HG03558 (cell line): ENCODE results near the gene FLT3.
"Not testable (repeated sequence)": the region's sequence is repeated elsewhere in the genome, so short reads cannot be mapped to it uniquely, and the experiment has no call there.

ENCODE experiments used
- ATAC-seq: cut with Tn5 transposase; IDR thresholded peaks from one replicate; pipeline ENCODE4 v1.9.1; 2021; ENCODE audit warnings: moderate number of reproducible peaks; ENCODE audit not compliant: unreplicated experiment; ENCODE audit errors: extremely low read depth

FLT3 gene

DNA sequence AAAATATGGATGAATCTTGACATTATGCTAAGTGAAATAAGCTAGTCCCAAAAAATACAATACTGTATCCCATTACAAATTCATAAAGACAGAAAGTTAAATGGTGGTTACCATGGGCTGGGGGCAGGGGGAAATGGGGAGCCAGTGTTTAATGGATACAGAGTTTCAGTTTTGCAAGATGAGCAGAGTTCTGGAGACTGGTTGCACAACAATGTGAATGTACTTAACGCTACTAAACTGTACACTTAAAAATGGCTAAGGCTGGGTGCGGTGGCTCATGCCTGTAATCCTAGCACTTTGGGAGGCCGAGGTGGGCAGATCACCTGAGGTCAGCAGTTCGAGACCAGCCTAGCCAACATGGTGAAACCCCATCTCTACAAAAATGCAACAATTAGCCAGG lies 1.5 kb upstream of the FLT3 start:
- not testable (repeated sequence) for ATAC-seq

- no peak for ATAC-seq
These were observed 803 bp downstream of the FLT3 start for GRCh38 chr13:28099396-28100149.

GRCh38 chr13:28097503-28097902 lies 2.9 kb downstream of the FLT3 start:
- no peak for ATAC-seq

GRCh38 chr13:28094306-28094705 lies 6.1 kb downstream of the FLT3 start:
- ATAC-seq: no peak

DNA sequence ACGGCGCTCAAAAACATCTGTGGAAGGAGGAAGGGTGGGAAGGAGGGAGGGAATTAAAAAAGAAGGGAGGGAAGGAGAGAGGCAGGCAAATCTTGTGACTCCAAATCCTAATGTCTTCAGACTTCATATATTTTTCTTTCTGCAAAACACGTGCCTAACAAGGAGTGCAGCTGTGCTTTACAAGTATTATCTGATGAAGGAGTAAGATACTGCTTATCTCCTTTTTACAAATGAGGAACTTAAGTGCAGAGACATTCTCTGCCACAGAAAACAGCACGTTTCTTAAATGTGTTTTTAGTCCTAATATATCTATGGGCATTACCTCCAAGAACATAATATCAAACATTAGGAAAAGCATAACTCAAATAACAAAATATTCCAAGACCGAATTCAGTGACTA lies 6.5 kb downstream of the FLT3 start:
- ATAC-seq: no peak

DNA sequence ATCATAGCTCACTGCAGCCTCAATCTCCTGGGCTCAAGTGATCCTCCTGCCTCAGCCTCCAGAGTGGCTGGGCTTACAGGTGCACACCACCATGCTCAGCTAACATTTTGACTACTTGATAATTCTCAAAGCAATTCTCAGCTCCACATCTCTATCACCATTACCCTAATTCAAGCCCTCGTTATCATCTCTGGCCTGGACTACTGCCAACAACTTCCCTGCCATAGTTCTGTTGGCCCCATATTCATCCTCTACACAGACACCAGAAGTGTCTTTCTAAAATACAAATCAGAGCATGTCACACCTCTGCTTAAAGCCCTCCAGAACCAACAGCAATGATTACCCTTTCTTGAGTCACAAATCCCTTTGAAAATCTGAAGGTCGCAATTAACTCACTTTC lies 7.9 kb downstream of the FLT3 start:
- no peak for ATAC-seq

DNA sequence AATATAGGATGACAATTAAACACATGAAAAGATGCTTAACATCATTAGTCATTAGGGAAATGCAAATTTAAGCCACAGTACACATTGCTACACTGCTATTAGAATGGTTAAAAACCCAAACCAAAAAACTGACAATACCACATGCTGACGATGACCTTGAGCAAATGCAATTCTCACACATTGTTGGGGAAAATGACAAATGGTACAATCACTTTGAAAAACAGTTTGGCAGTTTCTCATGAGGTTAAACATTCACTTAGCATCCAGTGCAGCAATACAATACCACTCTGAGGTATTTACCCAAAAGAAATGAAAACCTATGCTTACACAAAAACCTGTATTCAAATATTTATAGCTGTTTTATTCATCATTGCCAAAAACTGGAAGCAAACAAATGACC lies 11.3 kb downstream of the FLT3 start:
- ATAC-seq: no peak

DNA sequence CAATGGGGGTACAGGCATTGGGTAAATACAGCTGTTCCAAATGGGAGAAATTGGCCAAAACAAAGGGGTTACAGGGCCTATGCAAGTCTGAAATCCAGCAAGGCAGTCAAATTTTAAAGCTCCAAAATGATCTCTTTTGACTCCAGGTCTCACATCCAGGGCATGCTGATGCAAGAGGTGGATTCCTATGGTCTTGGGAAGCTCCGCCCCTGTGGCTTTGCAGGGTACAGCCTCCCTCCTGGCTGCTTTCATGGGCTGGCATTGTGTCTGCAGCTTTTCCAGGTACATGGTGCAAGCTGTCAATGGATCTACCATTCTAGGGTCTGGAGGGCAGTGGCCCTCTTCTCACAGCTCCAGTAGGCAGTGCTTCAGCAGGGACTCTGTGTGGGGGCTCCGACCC lies 22.6 kb downstream of the FLT3 start:
- ATAC-seq: not testable (repeated sequence)

- ATAC-seq: no peak
These were observed 23.1 kb downstream of the FLT3 start for GRCh38 chr13:28077231-28077630.

- ATAC-seq: no peak
These were observed 29.0 kb downstream of the FLT3 start for GRCh38 chr13:28071424-28071823.

- ATAC-seq: no peak
These were observed 32.9 kb downstream of the FLT3 start for GRCh38 chr13:28067491-28067890.

- no peak for ATAC-seq
These were observed 41.3 kb downstream of the FLT3 start for GRCh38 chr13:28058866-28059613.

DNA sequence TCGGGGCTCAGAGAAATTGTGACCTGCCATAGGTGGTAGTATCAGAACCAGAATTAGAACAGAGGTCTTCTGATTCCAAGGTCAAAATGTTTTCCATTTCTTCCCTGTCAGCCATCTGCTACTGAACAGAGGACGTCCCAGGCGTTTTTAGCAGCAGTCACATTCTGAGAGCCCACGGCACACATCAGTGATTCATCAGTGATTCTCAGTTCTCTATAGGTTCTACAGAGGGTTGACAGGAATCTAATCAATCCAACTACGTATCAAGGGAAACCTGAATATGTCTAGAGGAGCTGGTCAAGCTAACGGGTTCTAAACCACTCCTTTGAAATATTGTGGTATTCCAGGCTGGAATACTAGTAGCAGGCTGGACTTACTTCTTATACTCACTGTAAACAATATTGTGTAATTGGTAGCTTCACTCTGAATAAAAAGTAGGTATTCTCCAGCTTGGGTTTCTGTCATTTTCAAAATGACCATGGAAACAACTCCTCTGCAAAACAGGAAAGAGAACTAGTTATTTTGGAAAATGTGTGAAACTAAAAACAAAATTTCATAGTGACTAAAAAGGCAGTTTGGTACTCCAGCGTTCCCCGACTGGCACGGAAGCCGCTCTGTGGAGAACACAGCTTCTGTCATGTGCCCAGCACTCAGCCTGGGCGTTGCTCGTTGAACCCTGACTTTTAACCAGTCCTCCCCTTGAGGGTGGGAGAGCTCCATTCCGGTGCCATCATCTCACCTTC lies 43.2 kb downstream of the FLT3 start:
- ATAC-seq: no peak

DNA sequence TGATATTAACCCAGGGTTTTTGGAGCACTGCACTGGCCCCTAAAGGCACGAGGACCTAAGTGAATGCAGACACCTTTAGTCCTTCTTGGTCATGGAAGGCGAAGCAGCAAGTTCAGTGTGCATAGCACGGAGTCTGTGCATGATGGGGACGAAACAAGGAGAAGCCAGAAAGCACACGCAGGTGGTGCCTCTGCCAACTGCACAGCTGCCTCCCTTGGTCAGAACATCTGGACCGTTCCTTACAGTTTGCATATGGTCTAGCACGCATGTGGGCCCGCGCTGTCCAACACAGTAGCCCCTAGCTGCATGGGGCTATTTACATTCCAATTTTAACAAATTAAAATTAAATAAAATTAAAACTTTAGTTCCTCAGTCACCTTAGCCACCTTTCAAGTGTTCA lies 44.0 kb downstream of the FLT3 start:
- no peak for ATAC-seq

DNA sequence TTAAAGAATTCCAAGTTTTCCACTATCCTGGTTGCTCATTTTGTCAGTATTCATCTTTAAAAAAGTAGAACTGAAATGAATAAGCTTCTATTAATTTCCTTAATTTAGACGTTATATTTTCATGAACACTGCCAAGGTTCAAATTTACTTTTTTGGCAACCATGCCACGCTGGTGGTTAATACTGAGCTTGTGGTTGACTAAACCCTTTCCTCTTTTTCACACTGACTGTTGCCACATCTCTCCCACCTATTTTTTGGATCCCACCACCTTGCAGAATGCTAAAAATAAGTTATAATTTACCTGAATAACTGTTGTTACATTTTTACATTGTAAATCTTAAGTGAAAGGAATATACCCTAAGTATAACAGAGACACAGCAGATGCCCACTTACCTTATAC lies 45.0 kb downstream of the FLT3 start:
- no peak for ATAC-seq

DNA sequence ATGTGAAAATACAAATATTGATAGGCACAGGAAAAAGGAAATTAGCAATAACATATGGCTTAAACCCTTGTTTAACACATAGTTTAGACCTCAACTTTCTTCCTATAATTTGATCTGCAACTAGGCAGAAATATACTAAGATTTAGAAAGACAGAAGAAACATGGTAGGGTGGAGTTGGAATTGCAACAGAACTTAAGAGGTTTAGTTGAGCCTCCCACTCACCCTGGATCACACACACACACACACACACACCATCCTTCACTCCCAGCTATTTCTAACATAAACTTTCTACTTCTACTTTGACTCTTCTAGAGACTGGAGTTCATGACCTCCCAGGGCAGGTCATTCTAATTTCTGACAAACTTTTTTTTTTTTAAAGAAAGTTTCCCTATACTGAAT lies 47.4 kb downstream of the FLT3 start:
- ATAC-seq: no peak

- ATAC-seq: peak; percentile 33
These were observed 50.2 kb downstream of the FLT3 start for GRCh38 chr13:28049880-28050875.

DNA sequence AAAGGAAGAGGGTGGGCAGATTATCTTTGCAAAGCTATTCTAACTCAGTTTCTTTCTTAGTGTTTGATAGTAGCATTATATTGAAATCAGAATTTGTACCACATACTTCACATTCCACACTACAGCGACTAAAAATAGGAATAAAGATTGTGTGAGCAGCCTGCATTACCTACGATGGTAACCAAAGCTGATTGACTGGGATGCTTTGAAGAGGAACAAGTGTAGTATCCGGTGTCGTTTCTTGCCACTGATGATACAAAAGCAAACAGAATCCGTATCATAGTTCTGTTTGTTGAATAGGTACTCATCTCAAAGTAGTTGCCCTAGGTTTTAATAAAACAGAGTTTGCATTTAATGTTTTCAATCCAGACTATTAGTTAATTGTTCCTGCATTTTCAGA lies 51.2 kb downstream of the FLT3 start:
- ATAC-seq: no peak

- no peak for ATAC-seq
These were observed 51.6 kb downstream of the FLT3 start for GRCh38 chr13:28048768-28049167.
